Left ventricle myocardium inferior (tissue), 1 donor: ENCODE results near the gene CADPS. TPM values are rescaled to one million over a fixed set of nuclear protein-coding genes. Genes with fewer than 3 reads are reported as not detected.

Experiments
- DNase-seq: peaks from one replicate; pipeline ENCODE4 v3.0.0-alpha.2; 2020
- H3K27ac ChIP-seq: fragments of 200-600 bp; replicated peaks from 2 replicates; pipeline ENCODE4 v1.8.0; 2021
- H3K27me3 ChIP-seq: fragments of 200-600 bp; 2 replicates; pipeline ENCODE4 v1.8.0; 2021; ENCODE audit warnings: low read depth
- H3K36me3 ChIP-seq: fragments of 200-600 bp; 2 replicates; pipeline ENCODE4 v1.8.0; 2021
- H3K4me1 ChIP-seq: fragments of 200-600 bp; 2 replicates; pipeline ENCODE4 v1.8.0; 2021
- H3K4me3 ChIP-seq: fragments of 200-600 bp; 2 replicates; pipeline ENCODE4 v1.8.0; 2021; ENCODE audit warnings: mild to moderate bottlenecking, moderate library complexity
- H3K9me3 ChIP-seq: fragments of 200-600 bp; replicated peaks from 2 replicates; pipeline ENCODE4 v1.8.0; 2021
- CTCF ChIP-seq: fragments of 200-600 bp; IDR thresholded peaks from 2 replicates; pipeline ENCODE4 v1.8.0; 2021; ENCODE audit warnings: antibody characterized with exemption, mild to moderate bottlenecking, borderline replicate concordance
- intact Hi-C: fragments of 100-400 bp; cut with micrococcal nuclease; formaldehyde crosslinking; loops from one replicate; pipeline ENCODE4 v1.11.0; 2022
- total RNA-seq: library from RNA; stranded (reverse); fragmentation: NEBNext Ultra II Directional; extraction: Animal tissue kit (Norgen Biotek cat#: 25700); gene quantifications from one replicate; pipeline ENCODE4 v1.2.1, GENCODE V29; 2021
- donor health status: DM: no; HTN: yes; CAD: no; lungs with severe emphysema.

CADPS gene
- total RNA-seq, 1 donor from 2014 or later = 25.0 TPM

GRCh38 chr3:62379321-62379798, 495.9 kb downstream of the CADPS start:
- H3K27me3 ChIP-seq = peaks cover 98% of the 10 kb centered on the region
- TF ChIP-seq CTCF = no peak

GRCh38 chr3:62378921-62379320, 496.3 kb downstream of the CADPS start:
- Histone ChIP-seq H3K36me3 (no peaks in the 10 kb centered on the region), H3K4me1 (peaks cover 16% of the 10 kb centered on the region), H3K9me3 (no peaks in the 10 kb centered on the region), H3K27ac (no peak overlapping the region), H3K27me3 (peaks cover 99% of the 10 kb centered on the region), H3K4me3 (peak overlapping the region; percentile 7)
- TF ChIP-seq CTCF = no peak
- DNase-seq = no peak
- intact Hi-C loops = no loop called here

More at GRCh38 chr3:62379321-62379798, 495.9 kb downstream of the CADPS start:
- Histone ChIP-seq H3K36me3 (no peaks in the 10 kb centered on the region), H3K4me1 (peaks cover 11% of the 10 kb centered on the region), H3K27ac (no peak overlapping the region), H3K9me3 (no peaks in the 10 kb centered on the region), H3K4me3 (no peak overlapping the region)
- intact Hi-C loops = no loop called here
- no peak for DNase-seq

GRCh38 chr3:62378311-62378789, 496.9 kb downstream of the CADPS start:
- H3K27me3 ChIP-seq = peaks cover 100% of the 10 kb centered on the region
- no peak for TF ChIP-seq CTCF
- H3K9me3 ChIP-seq = no peaks in the 10 kb centered on the region
- no peaks in the 10 kb centered on the region for H3K36me3 ChIP-seq
- peaks cover 21% of the 10 kb centered on the region for H3K4me1 ChIP-seq
- DNase-seq = no peak
- intact Hi-C loops = no loop called here
- no peak overlapping the region for H3K27ac ChIP-seq
- H3K4me3 ChIP-seq = peak overlapping the region; percentile 7

- intact Hi-C loops = no loop called here
- Histone ChIP-seq H3K27ac (no peak overlapping the region), H3K4me1 (peaks cover 30% of the 10 kb centered on the region), H3K27me3 (peaks cover 100% of the 10 kb centered on the region), H3K4me3 (no peak overlapping the region), H3K36me3 (no peaks in the 10 kb centered on the region), H3K9me3 (no peaks in the 10 kb centered on the region)
- no peak for DNase-seq
- no peak for TF ChIP-seq CTCF
Measured at GRCh38 chr3:62376906-62377877, 498.0 kb downstream of the CADPS start.

GRCh38 chr3:62376454-62376720, 498.8 kb downstream of the CADPS start:
- H3K36me3 ChIP-seq = no peaks in the 10 kb centered on the region
- intact Hi-C loops = no loop called here
- H3K4me1 ChIP-seq = peaks cover 37% of the 10 kb centered on the region
- no peak overlapping the region for H3K4me3 ChIP-seq
- H3K9me3 ChIP-seq = no peaks in the 10 kb centered on the region
- H3K27ac ChIP-seq = no peak overlapping the region
- no peak for TF ChIP-seq CTCF
- no peak for DNase-seq
- peaks cover 100% of the 10 kb centered on the region for H3K27me3 ChIP-seq
